OCI-LY7 (cell line): ENCODE results near the gene MAPKAPK5. TPM values are rescaled to one million over a fixed set of nuclear protein-coding genes. Genes with fewer than 3 reads are reported as not detected.

ENCODE experiments used
- BruUV-seq: library from RNA; stranded (reverse); fragments of 400-500 nt; replicated peaks from 2 replicates; lab custom pipeline; 2021; lab: Mats Ljungman, UMichigan
- CTCF ChIA-PET: fragments of 300-600 bp; sonication (Branson Sonifier 250); formaldehyde crosslinking; loops from one replicate; lab custom pipeline; 2022; ENCODE audit warnings: antibody characterized with exemption; ENCODE audit not compliant: unreplicated experiment; lab: Charles Lee
- POLR2A ChIA-PET: fragments of 300-600 bp; sonication (Branson Sonifier 250); formaldehyde crosslinking; loops from one replicate; lab custom pipeline; 2022; ENCODE audit warnings: antibody characterized with exemption; lab: Charles Lee
- DNase-seq: peaks from one replicate; pipeline ENCODE4 v3.0.0-alpha.2; 2015; ENCODE audit warnings: low spot score
- H2AFZ ChIP-seq: fragments of 200-600 bp; sonication (generic), shearing (Covaris generic); 2 replicates; pipeline ENCODE4 v1.6.1; 2014; ENCODE audit warnings: mild to moderate bottlenecking, antibody characterized with exemption, low read length, moderate library complexity
- H3K27ac ChIP-seq: fragments of 200-600 bp; sonication (generic); 2 replicates; pipeline ENCODE4 v1.5.1; 2014; ENCODE audit warnings: mixed run types, low read depth, mild to moderate bottlenecking, moderate library complexity, low read length, inconsistent platforms; ENCODE audit not compliant: poor library complexity, severe bottlenecking
- H3K36me3 ChIP-seq: fragments of 200-600 bp; sonication (generic); 2 replicates; pipeline ENCODE4 v1.6.1; 2014; ENCODE audit warnings: mild to moderate bottlenecking, antibody characterized with exemption, low read length, moderate library complexity, mixed read lengths; ENCODE audit not compliant: insufficient read depth
- H3K4me1 ChIP-seq: fragments of 200-600 bp; sonication (generic); 2 replicates; pipeline ENCODE4 v1.5.1; 2014; ENCODE audit warnings: mild to moderate bottlenecking, low read length; ENCODE audit not compliant: insufficient read depth, poor library complexity, severe bottlenecking
- H3K4me2 ChIP-seq: fragments of 200-600 bp; sonication (generic); 2 replicates; pipeline ENCODE4 v1.6.1; 2014; ENCODE audit warnings: mild to moderate bottlenecking, low read length
- H3K4me3 ChIP-seq: fragments of 200-600 bp; sonication (generic); 2 replicates; pipeline ENCODE4 v1.5.1; 2014; ENCODE audit warnings: mild to moderate bottlenecking, low read depth, low read length; ENCODE audit not compliant: poor library complexity, severe bottlenecking
- H3K79me2 ChIP-seq: fragments of 200-600 bp; sonication (generic); 2 replicates; pipeline ENCODE4 v1.6.1; 2016; ENCODE audit warnings: low read depth, mild to moderate bottlenecking, low read length, moderate library complexity, mixed read lengths; ENCODE audit not compliant: insufficient read depth
- H3K9me2 ChIP-seq: fragments of 200-600 bp; sonication (generic); 2 replicates; pipeline ENCODE4 v1.6.1; 2016; ENCODE audit warnings: mild to moderate bottlenecking, low read length, mixed read lengths; ENCODE audit not compliant: insufficient read depth
- H3K9me3 ChIP-seq: fragments of 200-600 bp; sonication (generic); 2 replicates; pipeline ENCODE4 v1.6.1; 2014; ENCODE audit warnings: mild to moderate bottlenecking, mixed run types, low read length, mixed read lengths
- H4K20me1 ChIP-seq: fragments of 200-600 bp; sonication (generic); 2 replicates; pipeline ENCODE4 v1.6.1; 2014; ENCODE audit warnings: mild to moderate bottlenecking, antibody characterized with exemption, low read length, moderate library complexity, mixed read lengths; ENCODE audit not compliant: insufficient read depth
- CTCF ChIP-seq: fragments of 200-600 bp; sonication (generic); conservative IDR thresholded peaks from 2 replicates; pipeline ENCODE4 v1.5.1; 2014; ENCODE audit warnings: mild to moderate bottlenecking, antibody characterized with exemption, low read length, moderate library complexity, mixed read lengths
- EZH2phosphoT487 ChIP-seq: fragments of 200-600 bp; sonication (generic); IDR thresholded peaks from 2 replicates; pipeline ENCODE4 v1.6.1; 2018; ENCODE audit warnings: low read depth, borderline replicate concordance, mild to moderate bottlenecking, mixed run types, antibody characterized with exemption, low read length, moderate library complexity, mixed read lengths
- intact Hi-C: fragments of 100-400 bp; cut with micrococcal nuclease; formaldehyde crosslinking; loops from one replicate; pipeline ENCODE4 v1.10.0; 2022; ENCODE audit not compliant: unreplicated experiment
- total RNA-seq, 2 experiments: library from RNA; depleted of rRNA in 1 of 2; stranded (reverse); fragments of >200 nt in 1 of 2; shearing (Covaris generic) in 1 of 2; gene quantifications; 2 replicates each; pipeline ENCODE4 v1.2.3, GENCODE V29; 2014 to 2022

Gene MAPKAPK5
- total RNA-seq, 2 experiments from 2014 or later, result 74.6 to 83.5 TPM

GRCh38 chr12:111864913-111865312 lies 22.9 kb downstream of the MAPKAPK5 start:
- no TSS peak for BruUV-seq
- no peaks in the 10 kb centered on the region for H3K9me3 ChIP-seq
- 0 out of 2 replicates have a peak, but pooled peaks cover 2% of the 10 kb centered on the region for H4K20me1 ChIP-seq
- peaks cover 52% of the 10 kb centered on the region for H3K79me2 ChIP-seq
- no peak overlapping the region for H3K4me2 ChIP-seq
- DNase-seq, result no peak
- no peak overlapping the region for H3K27ac ChIP-seq
- no peaks in the 10 kb centered on the region for H3K4me1 ChIP-seq
- CTCF ChIA-PET, result no interaction called here
- H2AFZ ChIP-seq, result no peak overlapping the region
- POLR2A ChIA-PET, result no interaction called here
- no peak overlapping the region for H3K4me3 ChIP-seq
- no peaks in the 10 kb centered on the region for H3K9me2 ChIP-seq
- TF ChIP-seq EZH2phosphoT487 (no peak), CTCF (no peak)
- intact Hi-C loops, result no loop called here
- peaks cover 72% of the 10 kb centered on the region for H3K36me3 ChIP-seq

- Histone ChIP-seq H3K4me3 (no peak overlapping the region), H3K4me2 (no peak overlapping the region), H3K79me2 (peaks cover 27% of the 10 kb centered on the region; the same call in 1 of the 2 replicates), H3K9me3 (no peaks in the 10 kb centered on the region), H3K27ac (no peak overlapping the region), H3K4me1 (no peaks in the 10 kb centered on the region), H3K36me3 (peaks cover 87% of the 10 kb centered on the region), H3K9me2 (no peaks in the 10 kb centered on the region), H2AFZ (no peak overlapping the region), H4K20me1 (no peaks in the 10 kb centered on the region)
- intact Hi-C loops, result no loop called here
- ChIA-PET CTCF (no interaction called here), POLR2A (no interaction called here)
- no peak for DNase-seq
- no TSS peak for BruUV-seq
- no peak for TF ChIP-seq CTCF
- TF ChIP-seq EZH2phosphoT487, result no peak
These were observed 25.5 kb downstream of the MAPKAPK5 start for GRCh38 chr12:111867531-111867930.

- H3K4me3 ChIP-seq, result no peak overlapping the region
- intact Hi-C loops, result no loop called here
- no peak for DNase-seq
- ChIA-PET CTCF (no interaction called here), POLR2A (interaction anchor here (0.6 to 0.7 kb wide), 3 partner anchors 115 to 1321 kb away, joined by 3 to 4 read pairs (median 4); no protein-coding TSS in a partner anchor)
- no peaks in the 10 kb centered on the region for H3K4me1 ChIP-seq
- no peak overlapping the region for H2AFZ ChIP-seq
- H3K9me3 ChIP-seq, result no peaks in the 10 kb centered on the region
- no peaks in the 10 kb centered on the region for H4K20me1 ChIP-seq
- peaks cover 94% of the 10 kb centered on the region for H3K36me3 ChIP-seq
- no peak overlapping the region for H3K27ac ChIP-seq
- BruUV-seq, result no TSS peak
- no peak overlapping the region for H3K4me2 ChIP-seq
- H3K79me2 ChIP-seq, result peaks cover 14% of the 10 kb centered on the region; the same call in 1 of the 2 replicates
- TF ChIP-seq EZH2phosphoT487 (no peak), CTCF (no peak)
- no peaks in the 10 kb centered on the region for H3K9me2 ChIP-seq
These were observed 26.9 kb downstream of the MAPKAPK5 start for GRCh38 chr12:111868676-111869588.
